ENCODE results near the gene HIBCH. TPM values are rescaled to one million over a fixed set of nuclear protein-coding genes. Genes with fewer than 3 reads are reported as not detected.

Gene HIBCH
- total and polyA plus RNA-seq, 2 of the 4 experiments (the other 2 are of a cell fraction): 8.8 to 11.9 TPM

DNA sequence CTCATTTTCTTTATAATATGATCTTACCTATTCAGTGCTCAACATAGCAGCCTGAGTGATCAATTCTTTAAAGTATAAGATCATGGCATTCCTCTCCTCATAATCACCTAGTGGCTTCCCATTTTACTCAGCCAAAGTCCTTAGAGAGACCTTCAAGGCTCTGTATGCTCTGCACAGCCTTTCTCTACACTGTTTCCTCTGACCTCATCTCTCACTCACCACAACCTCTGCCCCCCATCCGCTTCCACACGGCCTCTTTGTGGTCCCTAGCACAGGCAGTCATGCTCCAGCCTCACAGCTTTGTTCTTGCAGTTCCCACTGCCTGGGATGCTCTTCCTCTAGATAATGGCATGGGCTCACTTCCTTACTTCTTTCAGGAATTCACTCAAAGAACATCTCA lies 109.2 kb downstream of the HIBCH start:
- POLR2A ChIA-PET (ENCODE audit: unreplicated experiment): no interaction called here
- Histone ChIP-seq H3K4ac (ENCODE audit: low read depth, low read length) (no peak overlapping the region), H2BK120ac (ENCODE audit: low read depth, low read length) (no peak overlapping the region), H4K91ac (ENCODE audit: insufficient read depth, low read depth, low read length) (no peak overlapping the region), H3K56ac (ENCODE audit: extremely low read depth, insufficient read depth, low read length) (no peak overlapping the region), H2BK15ac (ENCODE audit: low read depth, low read length) (no peak overlapping the region), H3K14ac (replicated peaks; ENCODE audit: low read depth, low read length) (no peak overlapping the region), H3K27me3 (ENCODE audit: control insufficient read depth, insufficient read depth, low read length) (no peaks in the 10 kb centered on the region), H3K4me3 (ENCODE audit: insufficient read depth, low read depth, low read length) (no peak overlapping the region), H3K27ac (ENCODE audit: insufficient read depth, low read length) (no peak overlapping the region), H4K20me1 (ENCODE audit: insufficient read depth, low read length) (no peaks in the 10 kb centered on the region), H3K36me3 (ENCODE audit: control insufficient read depth, insufficient read depth, low read length) (peaks cover 2% of the 10 kb centered on the region; the same call in 1 of the 2 replicates), H3K4me2 (ENCODE audit: low read depth, low read length) (no peak overlapping the region), H2BK5ac (ENCODE audit: low read depth, low read length, poor library complexity, severe bottlenecking) (no peak overlapping the region), H2AK9ac (replicated peaks; ENCODE audit: low read depth, low read length, poor library complexity) (no peak overlapping the region), H4K5ac (ENCODE audit: low read depth, low read length) (no peak overlapping the region), H3K9me3 (ENCODE audit: control insufficient read depth, insufficient read depth, low read length) (no peaks in the 10 kb centered on the region), H3K79me1 (ENCODE audit: low read depth in 1 of 2, low read length in 2 of 2) (no peaks in the 10 kb centered on the region), H3K4me1 (ENCODE audit: control insufficient read depth, insufficient read depth, low read length) (no peaks in the 10 kb centered on the region), H2AK5ac (ENCODE audit: low read depth, low read length) (no peak overlapping the region), H2BK20ac (ENCODE audit: low read depth, low read length) (no peak overlapping the region), H3K18ac (ENCODE audit: low read depth, low read length) (no peak overlapping the region), H3K23ac (ENCODE audit: low read depth, low read length) (no peak overlapping the region), H3K9ac (ENCODE audit: low read depth, low read length) (no peak overlapping the region), H4K8ac (ENCODE audit: low read depth in 2 of 2, low read length in 2 of 2) (no peak overlapping the region), H2AFZ (replicated peaks; ENCODE audit: low read length, poor library complexity) (no peak overlapping the region), H3K9me1 (ENCODE audit: insufficient read depth, low read length) (no peaks in the 10 kb centered on the region; the same call in 1 of the 2 replicates)
- dilution Hi-C loops (cut with HindIII; ENCODE audit: low sequenced_read_pairs, unreplicated experiment): no loop called here
- TF ChIP-seq, protein P1, sequence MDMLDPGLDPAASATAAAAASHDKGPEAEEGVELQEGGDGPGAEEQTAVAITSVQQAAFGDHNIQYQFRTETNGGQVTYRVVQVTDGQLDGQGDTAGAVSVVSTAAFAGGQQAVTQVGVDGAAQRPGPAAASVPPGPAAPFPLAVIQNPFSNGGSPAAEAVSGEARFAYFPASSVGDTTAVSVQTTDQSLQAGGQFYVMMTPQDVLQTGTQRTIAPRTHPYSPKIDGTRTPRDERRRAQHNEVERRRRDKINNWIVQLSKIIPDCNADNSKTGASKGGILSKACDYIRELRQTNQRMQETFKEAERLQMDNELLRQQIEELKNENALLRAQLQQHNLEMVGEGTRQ (IDR thresholded peaks at IDR 0.05; ENCODE audit: low read depth, low read length): no peak
- TF ChIP-seq, protein P2, sequence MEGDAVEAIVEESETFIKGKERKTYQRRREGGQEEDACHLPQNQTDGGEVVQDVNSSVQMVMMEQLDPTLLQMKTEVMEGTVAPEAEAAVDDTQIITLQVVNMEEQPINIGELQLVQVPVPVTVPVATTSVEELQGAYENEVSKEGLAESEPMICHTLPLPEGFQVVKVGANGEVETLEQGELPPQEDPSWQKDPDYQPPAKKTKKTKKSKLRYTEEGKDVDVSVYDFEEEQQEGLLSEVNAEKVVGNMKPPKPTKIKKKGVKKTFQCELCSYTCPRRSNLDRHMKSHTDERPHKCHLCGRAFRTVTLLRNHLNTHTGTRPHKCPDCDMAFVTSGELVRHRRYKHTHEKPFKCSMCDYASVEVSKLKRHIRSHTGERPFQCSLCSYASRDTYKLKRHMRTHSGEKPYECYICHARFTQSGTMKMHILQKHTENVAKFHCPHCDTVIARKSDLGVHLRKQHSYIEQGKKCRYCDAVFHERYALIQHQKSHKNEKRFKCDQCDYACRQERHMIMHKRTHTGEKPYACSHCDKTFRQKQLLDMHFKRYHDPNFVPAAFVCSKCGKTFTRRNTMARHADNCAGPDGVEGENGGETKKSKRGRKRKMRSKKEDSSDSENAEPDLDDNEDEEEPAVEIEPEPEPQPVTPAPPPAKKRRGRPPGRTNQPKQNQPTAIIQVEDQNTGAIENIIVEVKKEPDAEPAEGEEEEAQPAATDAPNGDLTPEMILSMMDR (conservative IDR thresholded peaks at IDR 0.05; ENCODE audit: low read depth, low read length): no peak
- no peak for TF ChIP-seq CEBPB (IDR thresholded peaks at IDR 0.05; ENCODE audit: low read depth, low read length)
- no peak for TF ChIP-seq POLR2A (IDR thresholded peaks at IDR 0.05; ENCODE audit: low read depth, low read length)
- no peak for TF ChIP-seq BHLHE40 (IDR thresholded peaks at IDR 0.05; ENCODE audit: low read depth, low read length)
- no peak for TF ChIP-seq NFE2L2 (IDR thresholded peaks at IDR 0.05; ENCODE audit: low read depth, low read length)
- ATAC-seq (ENCODE audit: low read depth) (no peak), DNase-seq (peak; percentile 48)
- intact Hi-C loops (cut with micrococcal nuclease): no loop called here
- 49% methylated on average over 2 of the region's 2 CpGs; no CpG with 5 or more reads in 1 of the 2 experiments for WGBS, 2 experiments (ENCODE audit: extremely low coverage in 2 of 2, insufficient read length in 1 of 2)
- in situ Hi-C loops (cut with MboI; ENCODE audit: low sequenced_read_pairs): no loop called here
- no TSS peak for BruUV-seq (replicated peaks)
- CTCF ChIA-PET: no interaction called here
